GM23338 (cell line): ENCODE data around the gene SHISA2. TPM values are rescaled to one million over a fixed set of nuclear protein-coding genes. Genes with fewer than 3 reads are reported as not detected.

Experiments
- ATAC-seq: fragments of 200-7000 bp; cut with Tn5 transposase; 3 replicates; pipeline ENCODE4 v1.9.1; 2020
- DNase-seq: peaks from one replicate; pipeline ENCODE4 v3.0.0-alpha.2; 2015; ENCODE audit warnings: low spot score
- H2AFZ ChIP-seq: fragments of 200-600 bp; sonication (generic); 2 replicates; pipeline ENCODE4 v1.8.0; 2016; ENCODE audit warnings: antibody characterized with exemption, mild to moderate bottlenecking, moderate library complexity
- H3F3A ChIP-seq: fragments of 200-600 bp; sonication (generic); replicated peaks from 2 replicates; pipeline ENCODE4 v1.8.0; 2017; ENCODE audit warnings: antibody characterized with exemption, mixed run types, low read depth
- H3K27ac ChIP-seq: fragments of 200-600 bp; sonication (generic); 2 replicates; pipeline ENCODE4 v1.6.1; 2016; ENCODE audit warnings: low read depth
- H3K27me3 ChIP-seq: fragments of 200-600 bp; sonication (generic); 2 replicates; pipeline ENCODE4 v1.8.0; 2016; ENCODE audit warnings: mild to moderate bottlenecking, mixed run types, moderate library complexity; ENCODE audit not compliant: insufficient read depth
- H3K36me3 ChIP-seq: fragments of 200-600 bp; sonication (generic); 2 replicates; pipeline ENCODE4 v1.8.0; 2016; ENCODE audit warnings: mild to moderate bottlenecking; ENCODE audit not compliant: insufficient read depth
- H3K4me1 ChIP-seq: fragments of 200-600 bp; sonication (generic); 2 replicates; pipeline ENCODE4 v1.8.0; 2016; ENCODE audit warnings: mild to moderate bottlenecking, moderate library complexity; ENCODE audit not compliant: insufficient read depth
- H3K4me2 ChIP-seq: fragments of 200-600 bp; sonication (generic); 2 replicates; pipeline ENCODE4 v1.7.1; 2017; ENCODE audit warnings: mixed run types
- H3K4me3 ChIP-seq: fragments of 200-600 bp; sonication (generic); 2 replicates; pipeline ENCODE4 v1.6.1; 2016; ENCODE audit warnings: mixed run types
- H3K79me2 ChIP-seq: fragments of 200-600 bp; sonication (generic); replicated peaks from 2 replicates; pipeline ENCODE4 v1.8.0; 2017; ENCODE audit warnings: mild to moderate bottlenecking; ENCODE audit not compliant: insufficient read depth
- H3K9me2 ChIP-seq: fragments of 200-600 bp; sonication (generic); 2 replicates; pipeline ENCODE4 v1.8.0; 2017; ENCODE audit not compliant: insufficient read depth
- H4K20me1 ChIP-seq: fragments of 200-600 bp; sonication (generic); replicated peaks from 2 replicates; pipeline ENCODE4 v1.8.0; 2017; ENCODE audit warnings: mild to moderate bottlenecking; ENCODE audit not compliant: insufficient read depth
- H3K27ac Mint-ChIP-seq: 2 replicates; pipeline ENCODE4 v1.8.0; 2020; ENCODE audit warnings: inconsistent platforms, mild to moderate bottlenecking, moderate library complexity, mixed read lengths
- H3K27me3 Mint-ChIP-seq: 3 replicates; pipeline ENCODE4 v1.8.0; 2022; ENCODE audit warnings: low read depth, mild to moderate bottlenecking, moderate library complexity, mixed read lengths, inconsistent platforms; ENCODE audit not compliant: insufficient read depth, poor library complexity
- H3K36me3 Mint-ChIP-seq: 3 replicates; pipeline ENCODE4 v1.8.0; 2021; ENCODE audit warnings: low read depth, mild to moderate bottlenecking, inconsistent platforms, moderate library complexity, mixed read lengths
- H3K4me1 Mint-ChIP-seq: 3 replicates; pipeline ENCODE4 v1.8.0; 2020; ENCODE audit warnings: mild to moderate bottlenecking, inconsistent platforms, mixed read lengths
- H3K4me3 Mint-ChIP-seq: 3 replicates; pipeline ENCODE4 v1.8.0; 2021; ENCODE audit warnings: moderate library complexity, mild to moderate bottlenecking, inconsistent platforms, mixed read lengths
- H3K9me3 Mint-ChIP-seq: 3 replicates; pipeline ENCODE4 v1.8.0; 2020; ENCODE audit warnings: moderate library complexity, mild to moderate bottlenecking, inconsistent platforms, mixed read lengths
- JUNB ChIP-seq: IDR thresholded peaks from one replicate; pipeline ENCODE4 v1.6.1; 2016; ENCODE audit warnings: antibody characterized with exemption; ENCODE audit not compliant: unreplicated experiment
- POLR2AphosphoS5 ChIP-seq: IDR thresholded peaks from 2 replicates; pipeline ENCODE4 v1.6.1; 2016; ENCODE audit warnings: antibody characterized with exemption, low read depth
- ZNF331 ChIP-seq: fragments of 250-450 bp; sonication (Bioruptor Pico); IDR thresholded peaks from 2 replicates; pipeline ENCODE4 v1.5.0; 2020; ENCODE audit warnings: low read depth, mild to moderate bottlenecking, moderate library complexity
- ZNF462 ChIP-seq: fragments of 250-450 bp; sonication (Bioruptor Pico); IDR thresholded peaks from 2 replicates; pipeline ENCODE4 v1.5.0; 2020; ENCODE audit warnings: mild to moderate bottlenecking, moderate library complexity
- polyA plus RNA-seq: library from polyadenylated mRNA; unstranded; fragments of >200 nt; fragmentation: Nextera tagmentation; extraction: Ambion mirVana; gene quantifications from 2 replicates; pipeline ENCODE4 v1.2.1, GENCODE V29; 2016
- total RNA-seq: library from RNA; depleted of rRNA; stranded (reverse); fragments of >200 nt; shearing (Covaris generic); gene quantifications from 2 replicates; pipeline ENCODE4 v1.2.3, GENCODE V29; 2014
- TF ChIP-seq, protein P1 (sequence below), 2 experiments: fragments of 200-600 bp in 1 of 2; sonication (generic) in 1 of 2; conservative IDR thresholded peaks; 2 replicates each; pipeline versions ENCODE4 v1.5.1 to v1.6.1; 2016 to 2017; ENCODE audit warnings: antibody characterized with exemption in 2 of 2, low read depth in 2 of 2, mild to moderate bottlenecking in 2 of 2, moderate library complexity in 1 of 2

The SHISA2 gene
- total and polyA plus RNA-seq, 2 experiments from 2014 or later = 17.9 to 37.4 TPM

GRCh38 chr13:26017196-26017921, 34.5 kb downstream of the SHISA2 start:
- DNase-seq = no peak
- Histone ChIP-seq H3K27ac (no peak overlapping the region), H3K9me2 (no peaks in the 10 kb centered on the region), H3K36me3 (no peaks in the 10 kb centered on the region), H3K79me2 (no peaks in the 10 kb centered on the region), H3K4me3 (no peak overlapping the region), H2AFZ (no peak overlapping the region), H3F3A (no peaks in the 10 kb centered on the region), H3K4me1 (peaks cover 3% of the 10 kb centered on the region), H3K27me3 (no peaks in the 10 kb centered on the region), H4K20me1 (no peaks in the 10 kb centered on the region; the same call in 1 of the 2 replicates), H3K4me2 (no peak overlapping the region)
- Mint-ChIP-seq H3K9me3 (no peaks in the 10 kb centered on the region), H3K27ac (no peak overlapping the region), H3K27me3 (peaks cover 5% of the 10 kb centered on the region), H3K4me1 (peaks cover 25% of the 10 kb centered on the region), H3K36me3 (peaks cover 3% of the 10 kb centered on the region; the same call in 1 of the 3 replicates), H3K4me3 (no peak overlapping the region)
- ATAC-seq = no peak
- TF ChIP-seq JUNB (no peak), ZNF331 (CRISPR knock-in tag) (no peak), POLR2AphosphoS5 (no peak)

DNA sequence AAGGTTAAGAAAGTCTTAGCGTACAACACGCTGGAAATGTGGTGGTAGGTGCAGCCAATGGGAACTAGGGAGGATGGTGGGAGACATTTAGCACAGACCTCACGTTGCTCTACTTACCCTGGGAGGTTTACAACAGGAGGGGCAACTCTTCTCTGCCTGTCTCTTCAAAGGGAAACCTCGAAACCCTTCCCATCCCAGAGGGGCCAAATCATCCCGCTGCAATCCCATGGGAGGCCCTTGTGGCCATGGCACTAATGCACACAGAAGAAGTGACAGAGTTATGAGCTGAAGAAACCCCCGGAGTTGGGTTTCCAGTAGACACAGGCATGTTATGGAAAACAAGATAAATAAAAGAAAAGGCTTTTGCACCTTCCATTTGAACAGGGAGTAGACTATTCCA, 35.6 kb downstream of the SHISA2 start:
- Mint-ChIP-seq H3K27ac (no peak overlapping the region), H3K4me3 (no peak overlapping the region), H3K27me3 (peaks cover 5% of the 10 kb centered on the region), H3K4me1 (peaks cover 26% of the 10 kb centered on the region), H3K36me3 (peaks cover 3% of the 10 kb centered on the region; the same call in 1 of the 3 replicates), H3K9me3 (no peaks in the 10 kb centered on the region)
- Histone ChIP-seq H3K27me3 (no peaks in the 10 kb centered on the region), H3K36me3 (no peaks in the 10 kb centered on the region), H4K20me1 (no peaks in the 10 kb centered on the region; the same call in 1 of the 2 replicates), H3K27ac (no peak overlapping the region), H2AFZ (no peak overlapping the region), H3K9me2 (no peaks in the 10 kb centered on the region), H3K4me3 (no peak overlapping the region), H3K4me2 (no peak overlapping the region), H3K4me1 (peaks cover 11% of the 10 kb centered on the region), H3F3A (no peaks in the 10 kb centered on the region), H3K79me2 (no peaks in the 10 kb centered on the region)
- ATAC-seq = no peak
- TF ChIP-seq, protein P1, sequence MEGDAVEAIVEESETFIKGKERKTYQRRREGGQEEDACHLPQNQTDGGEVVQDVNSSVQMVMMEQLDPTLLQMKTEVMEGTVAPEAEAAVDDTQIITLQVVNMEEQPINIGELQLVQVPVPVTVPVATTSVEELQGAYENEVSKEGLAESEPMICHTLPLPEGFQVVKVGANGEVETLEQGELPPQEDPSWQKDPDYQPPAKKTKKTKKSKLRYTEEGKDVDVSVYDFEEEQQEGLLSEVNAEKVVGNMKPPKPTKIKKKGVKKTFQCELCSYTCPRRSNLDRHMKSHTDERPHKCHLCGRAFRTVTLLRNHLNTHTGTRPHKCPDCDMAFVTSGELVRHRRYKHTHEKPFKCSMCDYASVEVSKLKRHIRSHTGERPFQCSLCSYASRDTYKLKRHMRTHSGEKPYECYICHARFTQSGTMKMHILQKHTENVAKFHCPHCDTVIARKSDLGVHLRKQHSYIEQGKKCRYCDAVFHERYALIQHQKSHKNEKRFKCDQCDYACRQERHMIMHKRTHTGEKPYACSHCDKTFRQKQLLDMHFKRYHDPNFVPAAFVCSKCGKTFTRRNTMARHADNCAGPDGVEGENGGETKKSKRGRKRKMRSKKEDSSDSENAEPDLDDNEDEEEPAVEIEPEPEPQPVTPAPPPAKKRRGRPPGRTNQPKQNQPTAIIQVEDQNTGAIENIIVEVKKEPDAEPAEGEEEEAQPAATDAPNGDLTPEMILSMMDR (conservative IDR thresholded peaks at IDR 0.05; ENCODE audit: low read depth in 2 of 2) = no peak
- no peak for TF ChIP-seq ZNF462 (CRISPR knock-in tag)
- no peak for DNase-seq
